GM10847 (cell line): ENCODE results near the gene VAV3.

Source experiments
- POLR2A ChIP-seq: IDR thresholded peaks from 2 replicates; pipeline ENCODE4 v1.6.1; 2011; ENCODE audit not compliant: insufficient read length; ENCODE audit errors: extremely low read depth

Gene VAV3

GRCh38 chr1:107979088-107979487, 14.1 kb upstream of the VAV3 start:
- no peak for TF ChIP-seq POLR2A

- no peak for TF ChIP-seq POLR2A
Measured at GRCh38 chr1:107976836-107977235, 11.9 kb upstream of the VAV3 start.

GRCh38 chr1:107976431-107976830, 11.5 kb upstream of the VAV3 start:
- no peak for TF ChIP-seq POLR2A

- no peak for TF ChIP-seq POLR2A
Measured at GRCh38 chr1:107975851-107976250, 10.9 kb upstream of the VAV3 start.

GRCh38 chr1:107974090-107974489, 9.1 kb upstream of the VAV3 start:
- no peak for TF ChIP-seq POLR2A

GRCh38 chr1:107972391-107973180, 7.6 kb upstream of the VAV3 start:
- no peak for TF ChIP-seq POLR2A

GRCh38 chr1:107966550-107966949, 1.6 kb upstream of the VAV3 start:
- TF ChIP-seq POLR2A, result no peak

- no peak for TF ChIP-seq POLR2A
Measured at GRCh38 chr1:107964336-107965109, 457 bp downstream of the VAV3 start.

GRCh38 chr1:107963601-107964335, 1.2 kb downstream of the VAV3 start:
- no peak for TF ChIP-seq POLR2A

GRCh38 chr1:107963008-107963407, 2.0 kb downstream of the VAV3 start:
- TF ChIP-seq POLR2A, result no peak

GRCh38 chr1:107954719-107955415, 10.1 kb downstream of the VAV3 start:
- TF ChIP-seq POLR2A, result no peak

GRCh38 chr1:107954126-107954525, 10.9 kb downstream of the VAV3 start:
- TF ChIP-seq POLR2A, result no peak

GRCh38 chr1:107953556-107953955, 11.4 kb downstream of the VAV3 start:
- TF ChIP-seq POLR2A, result no peak

- TF ChIP-seq POLR2A, result no peak
Measured at GRCh38 chr1:107952989-107953388, 12.0 kb downstream of the VAV3 start.

GRCh38 chr1:107950464-107950863, 14.5 kb downstream of the VAV3 start:
- no peak for TF ChIP-seq POLR2A
